Measurements from ENCODE around the gene SURF1.
"Not testable (repeated sequence)": the region's sequence is repeated elsewhere in the genome, so short reads cannot be mapped to it uniquely, and the experiment has no call there.

SURF1 gene

GRCh38 chr9:133382507-133383141, 26.3 kb upstream of the SURF1 start:
- DNase-seq, result no peak

- DNase-seq, result no peak
Observed at GRCh38 chr9:133380734-133381133, 24.4 kb upstream of the SURF1 start.

GRCh38 chr9:133379153-133380086, 23.1 kb upstream of the SURF1 start:
- DNase-seq, result no peak

GRCh38 chr9:133378408-133378962, 22.2 kb upstream of the SURF1 start:
- DNase-seq, result no peak

GRCh38 chr9:133377721-133378216, 21.5 kb upstream of the SURF1 start:
- DNase-seq, result no peak

- DNase-seq, result not testable (repeated sequence)
Observed at GRCh38 chr9:133377280-133377679, 21.0 kb upstream of the SURF1 start.

- DNase-seq, result peak; percentile 96
Observed at GRCh38 chr9:133375724-133376654, 19.7 kb upstream of the SURF1 start, which contains the start of the genes STKLD1 and SURF4. Gene STKLD1 (plus strand): TSS chr9:133376366. CDS start chr9:133376474, 108 bp downstream. Gene SURF4 (minus strand): TSS chr9:133376060. CDS start chr9:133375969, 91 bp downstream.

- DNase-seq, result peak; percentile 22
Observed at GRCh38 chr9:133375116-133375723, 18.9 kb upstream of the SURF1 start.

GRCh38 chr9:133374612-133375115, 18.4 kb upstream of the SURF1 start:
- DNase-seq, result no peak

- DNase-seq, result no peak
Observed at GRCh38 chr9:133372144-133372543, 15.9 kb upstream of the SURF1 start.

GRCh38 chr9:133371261-133371711, 15.0 kb upstream of the SURF1 start:
- peak; percentile 84 for DNase-seq

- peak; percentile 42 for DNase-seq
Observed at GRCh38 chr9:133370685-133371084, 14.4 kb upstream of the SURF1 start.

- peak; percentile 54 for DNase-seq
Observed at GRCh38 chr9:133369933-133370332, 13.6 kb upstream of the SURF1 start.

GRCh38 chr9:133369422-133369821, 13.1 kb upstream of the SURF1 start:
- no peak for DNase-seq

GRCh38 chr9:133368249-133368881, 12.1 kb upstream of the SURF1 start:
- no peak for DNase-seq

GRCh38 chr9:133367778-133368177, 11.5 kb upstream of the SURF1 start:
- DNase-seq, result no peak

GRCh38 chr9:133367221-133367620, 10.9 kb upstream of the SURF1 start:
- no peak for DNase-seq

GRCh38 chr9:133366435-133366834, 10.1 kb upstream of the SURF1 start:
- no peak for DNase-seq

GRCh38 chr9:133362359-133363044, 6.2 kb upstream of the SURF1 start:
- no peak for DNase-seq

GRCh38 chr9:133361507-133362092, 5.3 kb upstream of the SURF1 start:
- DNase-seq, result no peak
